ENCODE data around the gene PAOX.
A peak's percentile ranks its signal among the peaks of the same experiment; 100 is the strongest.
"Not testable (repeated sequence)": the region's sequence is repeated elsewhere in the genome, so short reads cannot be mapped to it uniquely, and the experiment has no call there.

The PAOX gene

DNA sequence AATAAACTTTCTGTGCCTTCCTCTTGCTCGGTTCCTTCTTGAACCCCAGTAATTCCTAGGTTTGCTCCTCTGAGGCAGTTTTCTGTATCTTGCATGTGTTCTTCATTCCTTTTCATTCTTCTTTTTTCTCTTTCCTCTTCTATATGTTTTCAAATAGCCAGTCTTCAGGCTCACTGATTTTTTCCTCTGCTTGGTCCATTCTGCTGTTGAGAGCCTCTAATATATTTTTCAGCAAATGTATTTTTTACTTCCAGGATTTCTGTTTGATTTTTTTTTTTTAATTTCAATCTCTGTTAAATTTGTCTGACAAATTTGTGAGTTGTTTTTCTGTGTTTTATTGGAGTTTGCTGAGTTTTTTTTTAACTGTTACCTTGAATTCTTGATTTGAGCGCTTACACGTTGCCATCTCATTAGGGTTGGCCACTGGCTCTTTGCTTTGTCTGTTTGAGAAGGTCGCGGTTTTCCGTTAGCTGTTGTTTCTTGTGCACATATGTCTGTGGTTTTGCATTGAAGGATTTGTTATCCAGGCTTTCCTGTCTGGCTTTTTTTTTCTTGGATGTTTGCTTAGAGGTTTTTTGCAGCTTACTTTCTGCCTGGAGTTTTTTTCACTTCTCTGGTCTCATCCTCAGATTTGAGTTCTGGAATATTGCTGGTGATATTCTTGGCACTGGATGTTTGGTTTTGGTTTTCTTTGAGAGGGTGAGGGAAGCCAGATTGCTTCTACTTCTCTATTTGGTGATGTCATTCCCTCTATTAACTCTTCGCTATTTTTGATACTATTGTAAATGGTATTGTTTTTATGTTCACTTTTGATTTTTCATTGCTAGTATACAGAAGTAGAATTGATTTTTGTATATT lies 32.7 kb downstream of the PAOX start:
- no peak for DNase-seq

- DNase-seq = no peak
Observed at GRCh38 chr10:133412381-133412711, 33.3 kb downstream of the PAOX start.

DNA sequence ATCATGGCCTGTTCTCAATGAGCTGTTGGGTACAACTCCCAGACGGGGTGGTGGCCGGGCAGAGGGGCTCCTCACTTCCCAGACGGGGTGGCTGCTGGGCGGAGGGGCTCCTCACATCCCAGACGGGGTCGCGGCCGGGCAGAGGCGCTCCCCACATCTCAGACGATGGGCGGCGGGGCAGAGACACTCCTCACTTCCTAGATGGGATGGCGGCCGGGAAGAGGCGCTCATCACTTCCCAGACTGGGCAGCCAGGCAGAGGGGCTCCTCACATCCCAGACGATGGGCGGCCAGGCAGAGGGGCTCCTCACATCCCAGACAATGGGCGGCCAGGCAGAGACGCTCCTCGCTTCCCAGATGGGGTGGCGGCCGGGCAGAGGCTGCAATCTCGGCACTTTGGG lies 35.3 kb downstream of the PAOX start:
- not testable (repeated sequence) for DNase-seq

GRCh38 chr10:133415752-133416151 lies 36.7 kb downstream of the PAOX start:
- no peak for DNase-seq

- no peak for DNase-seq
Observed at GRCh38 chr10:133418289-133418993, 39.4 kb downstream of the PAOX start.

- no peak for DNase-seq
Observed at GRCh38 chr10:133419211-133419950, 40.3 kb downstream of the PAOX start.

GRCh38 chr10:133420028-133420427 lies 41.0 kb downstream of the PAOX start:
- DNase-seq = no peak

DNA sequence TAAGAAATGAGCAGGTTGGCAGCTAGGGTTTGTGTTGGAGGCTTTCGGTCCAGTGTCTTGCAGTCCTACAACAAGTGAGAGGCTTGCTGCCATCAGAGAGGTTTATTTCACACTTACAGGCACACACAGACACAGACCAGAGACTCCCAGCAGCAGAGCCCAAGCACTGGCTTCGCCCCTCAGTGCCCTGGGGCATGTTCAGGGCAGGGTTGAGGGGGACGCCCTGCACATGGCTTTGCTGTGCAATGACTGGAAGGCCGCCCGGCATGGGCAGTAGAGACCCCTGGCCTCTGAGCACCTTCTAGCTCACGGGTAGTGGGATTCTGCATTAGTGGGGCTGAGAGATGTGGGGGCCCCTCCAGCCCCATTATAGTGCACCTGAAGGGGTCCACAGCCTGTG lies 41.5 kb downstream of the PAOX start:
- no peak for DNase-seq

GRCh38 chr10:133421336-133422222 lies 42.5 kb downstream of the PAOX start:
- no peak for DNase-seq

DNA sequence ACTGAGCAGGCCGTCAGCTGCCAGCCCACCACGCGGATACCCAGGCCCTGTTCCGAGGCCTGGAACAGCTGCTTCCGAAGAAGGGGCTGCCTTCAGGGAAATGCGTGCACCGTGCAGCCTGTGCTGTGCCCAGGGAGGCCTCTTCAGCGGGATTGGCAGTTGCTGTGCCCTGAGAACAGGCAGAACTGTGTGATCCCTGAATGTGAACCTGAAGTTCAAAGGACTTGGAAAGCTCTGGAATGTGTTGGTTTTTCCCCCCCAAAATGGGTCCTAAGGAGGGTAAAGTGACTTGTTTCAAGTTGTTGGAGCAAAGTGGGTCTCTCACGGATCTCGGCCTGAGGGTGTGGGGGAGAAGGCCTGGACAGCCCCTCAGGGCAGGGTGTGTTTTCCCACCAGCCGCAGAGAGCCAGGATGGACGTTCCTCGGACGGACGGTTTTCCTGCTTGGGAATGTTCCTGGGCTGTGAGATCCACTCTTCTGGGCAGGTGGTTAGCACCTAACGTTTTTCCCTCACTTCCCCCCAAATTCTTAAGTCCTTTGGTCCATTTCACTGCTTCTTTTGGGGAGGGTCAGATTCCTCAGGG lies 43.3 kb downstream of the PAOX start:
- no peak for DNase-seq

DNA sequence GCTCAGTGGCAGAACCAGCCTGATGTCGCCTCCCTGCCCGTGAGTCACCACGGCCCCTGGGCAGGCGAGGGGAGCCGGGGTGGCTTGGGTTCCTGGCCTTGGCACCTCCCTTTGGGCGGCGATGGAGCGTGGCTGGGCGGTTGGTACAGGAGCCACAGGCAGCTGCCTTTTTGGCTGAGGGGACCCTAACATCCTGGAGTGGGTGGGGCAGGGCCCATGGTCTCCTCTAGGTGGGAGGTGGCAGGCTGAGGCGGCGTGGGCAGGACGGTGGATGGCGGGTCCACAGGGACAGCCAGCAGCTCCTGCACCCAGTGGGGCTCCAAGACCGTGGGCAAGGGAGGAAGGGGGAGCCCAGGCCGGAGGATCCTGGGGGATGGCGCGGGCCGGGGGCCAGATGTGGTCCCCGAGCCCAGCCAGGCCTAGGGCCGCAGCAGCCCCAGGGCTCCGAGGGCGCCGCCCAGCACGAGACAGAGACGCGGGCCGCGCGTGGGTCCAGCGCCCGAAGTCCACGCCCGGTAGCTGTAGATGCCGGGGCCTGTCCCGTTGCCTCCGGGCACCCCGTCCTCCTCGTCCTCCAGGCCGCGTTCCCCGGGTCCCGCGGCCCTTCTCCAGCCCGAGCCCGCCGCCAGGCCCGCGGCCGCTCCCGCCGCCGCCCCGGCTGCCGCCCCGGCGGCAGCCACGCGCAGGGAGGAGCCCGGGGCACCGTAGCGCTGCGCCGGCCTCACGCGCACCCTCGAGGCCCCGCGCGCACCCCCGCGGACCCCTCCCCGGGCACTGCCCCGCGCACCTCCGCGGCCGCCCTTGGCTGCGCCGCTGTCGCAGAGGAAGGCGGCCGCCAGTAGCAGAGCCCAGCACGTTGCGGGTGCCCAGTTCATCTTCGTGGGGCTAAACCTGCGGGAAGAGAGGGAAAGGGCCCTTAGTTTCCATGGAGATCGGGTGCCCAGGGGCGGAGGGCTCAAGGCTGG lies 44.0 kb downstream of the PAOX start:
- DNase-seq = no peak

DNA sequence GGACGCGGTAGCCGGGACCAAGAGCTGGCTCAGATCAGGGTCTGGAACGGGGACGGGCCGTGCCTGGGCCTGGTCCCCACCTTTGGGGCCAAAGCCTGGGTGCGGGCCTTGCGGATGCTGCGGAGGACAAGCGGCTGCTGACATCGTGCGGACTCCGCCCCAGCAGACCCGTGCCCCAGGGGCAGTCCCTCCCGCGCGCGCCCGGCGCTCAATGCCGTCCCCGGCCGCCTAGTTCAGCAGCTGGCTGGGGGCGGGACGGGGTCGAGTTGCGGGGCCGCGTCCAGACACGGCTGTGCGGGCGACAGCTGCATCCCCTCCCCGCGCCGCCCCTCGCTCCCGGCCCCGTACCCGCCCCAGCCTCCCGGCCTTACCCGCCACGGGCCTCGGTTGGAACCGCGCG lies 45.0 kb downstream of the PAOX start:
- DNase-seq = not testable (repeated sequence)

GRCh38 chr10:133424601-133425000 lies 45.5 kb downstream of the PAOX start, which contains the start of gene SPRN:
SPRN (minus strand) TSS chr10:133424625; CDS start chr10:133423681, 944 bp downstream.
- DNase-seq = not testable (repeated sequence)

GRCh38 chr10:133429571-133429970 lies 50.5 kb downstream of the PAOX start:
- DNase-seq = not testable (repeated sequence)

GRCh38 chr10:133431888-133432613 lies 53.0 kb downstream of the PAOX start:
- DNase-seq = not testable (repeated sequence)

DNA sequence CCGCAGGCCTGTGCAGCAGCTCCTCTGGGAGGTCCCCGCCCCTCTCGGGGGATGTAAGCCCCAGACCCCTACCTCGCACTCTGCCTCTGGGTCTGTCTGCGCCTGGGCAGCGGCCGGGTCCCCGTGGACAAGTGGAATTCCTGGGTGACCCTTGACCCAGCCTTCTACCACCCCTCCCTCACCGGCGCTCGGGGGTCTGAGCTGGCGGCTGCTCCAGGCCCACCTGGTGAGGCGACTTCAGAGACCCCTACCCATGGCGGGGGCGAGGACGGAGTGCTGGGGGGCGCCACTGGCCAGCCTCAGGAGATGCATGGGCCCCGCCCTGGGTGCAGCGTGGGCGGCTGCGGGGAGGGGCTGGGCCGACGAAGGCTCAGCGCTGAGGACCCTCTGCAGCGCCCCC lies 53.7 kb downstream of the PAOX start:
- not testable (repeated sequence) for DNase-seq

DNA sequence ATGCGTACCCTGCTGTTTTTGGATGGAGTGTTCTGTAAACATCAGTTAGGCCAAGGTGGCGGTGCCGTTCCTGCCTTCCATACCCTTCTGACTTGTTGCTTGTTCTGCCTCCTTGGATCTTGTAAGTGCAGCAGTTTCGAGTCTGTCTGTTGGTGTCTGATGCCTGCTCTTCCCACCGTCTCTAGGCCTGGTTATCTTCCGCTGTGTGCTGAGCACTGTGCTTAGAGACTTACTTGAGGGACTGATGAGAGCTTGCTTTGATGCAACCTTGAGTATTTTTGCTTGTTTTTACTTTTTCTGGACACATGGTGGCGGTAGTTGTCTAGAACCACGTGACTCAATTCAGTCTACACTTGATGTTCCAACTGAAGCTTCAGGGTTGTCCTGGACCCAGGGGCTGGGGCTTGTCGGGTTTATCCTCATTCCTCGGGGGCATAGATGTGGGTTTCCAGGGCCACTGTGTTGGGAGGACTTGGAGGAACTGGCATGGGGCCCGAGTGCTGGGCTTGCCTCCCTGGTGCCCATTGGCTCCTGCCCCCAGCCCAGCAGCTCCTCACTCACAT lies 59.7 kb downstream of the PAOX start:
- DNase-seq = peak; percentile 55

GRCh38 chr10:133439517-133440461 lies 60.7 kb downstream of the PAOX start:
- no peak for DNase-seq

Measured in activated CD4-positive, alpha-beta T cell treated with anti-CD3 and anti-CD28 coated beads, Interleukin-2, amount 50 U/mL, for 16 hours (primary cell).